Stimulated activated CD8-positive, alpha-beta memory T cell treated with anti-CD3 and anti-CD28 coated beads, Interleukin-7, amount 100 ng/mL, for 24 hours (primary cell): ENCODE measurements around the gene ZNF584.
A peak's percentile ranks its signal among the peaks of the same experiment; 100 is the strongest.
"Not testable (repeated sequence)": the region's sequence is repeated elsewhere in the genome, so short reads cannot be mapped to it uniquely, and the experiment has no call there.

Experiments
- DNase-seq: peaks from one replicate; pipeline ENCODE4 v3.0.0-alpha.2; 2020; ENCODE audit warnings: low read depth

ZNF584 gene

DNA sequence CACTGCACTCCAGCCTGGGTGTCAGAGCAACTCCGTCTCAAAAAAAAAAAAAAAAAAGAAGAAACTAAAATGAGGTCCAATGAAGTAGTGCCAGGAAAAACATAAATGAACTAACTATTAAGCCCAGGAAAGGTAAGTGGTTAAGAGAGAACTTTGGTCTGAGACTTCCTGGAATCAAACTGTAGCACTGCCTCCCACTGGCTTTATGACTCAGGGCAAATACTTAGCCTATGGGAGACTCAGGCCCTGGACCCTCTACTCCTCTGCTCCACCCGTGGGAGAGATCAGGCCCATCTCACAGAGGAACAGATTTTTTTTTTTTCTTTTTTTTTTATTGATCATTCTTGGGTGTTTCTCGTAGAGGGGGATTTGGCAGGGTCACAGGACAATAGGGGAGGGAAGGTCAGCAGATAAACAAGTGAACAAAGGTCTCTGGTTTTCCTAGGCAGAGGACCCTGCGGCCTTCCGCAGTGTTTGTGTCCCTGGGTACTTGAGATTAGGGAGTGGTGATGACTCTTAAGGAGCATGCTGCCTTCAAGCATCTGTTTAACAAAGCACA, 4.5 kb upstream of the ZNF584 start:
- DNase-seq = not testable (repeated sequence)

DNA sequence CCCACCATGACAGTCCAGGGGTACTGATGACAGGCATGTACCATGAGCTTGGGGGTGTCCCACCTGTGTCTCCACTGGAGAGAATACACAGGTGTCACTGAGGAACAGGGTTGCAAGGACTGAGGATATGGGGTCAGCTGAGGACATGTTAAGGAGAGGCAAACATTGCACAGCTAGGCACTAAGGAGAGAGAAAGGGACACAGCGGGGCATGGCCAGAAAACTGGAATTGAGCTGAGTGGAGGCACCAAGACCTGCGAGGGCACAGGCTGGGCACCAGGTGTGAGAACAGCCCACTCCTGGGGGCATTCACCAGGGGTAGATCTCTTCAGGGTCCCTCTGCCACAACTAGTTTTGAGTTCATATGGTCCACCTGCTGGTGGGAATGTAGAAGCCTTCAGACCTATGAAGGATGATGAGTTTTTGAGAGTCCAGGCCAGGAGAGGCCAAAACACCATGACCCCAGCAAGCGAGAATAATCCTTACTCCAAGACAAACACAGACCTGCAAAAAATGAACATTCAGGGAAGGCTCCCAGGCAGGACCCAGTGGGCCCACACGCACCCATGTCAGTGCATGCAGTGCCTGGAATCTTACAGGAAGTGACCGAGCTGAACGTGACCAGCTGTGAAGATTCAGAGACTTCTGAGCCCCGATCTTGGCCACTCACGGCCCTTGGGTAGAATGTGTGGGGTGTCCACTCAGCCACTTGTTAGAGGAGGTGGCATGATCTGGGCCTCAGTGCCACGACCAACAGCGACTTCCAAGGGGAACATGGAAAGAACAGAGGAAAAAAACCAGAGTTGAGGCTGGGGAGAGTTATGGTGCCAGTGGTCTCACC, 1.4 kb upstream of the ZNF584 start:
- DNase-seq = no peak

- DNase-seq = no peak
Measured at GRCh38 chr19:58407658-58408151, 744 bp upstream of the ZNF584 start.

DNA sequence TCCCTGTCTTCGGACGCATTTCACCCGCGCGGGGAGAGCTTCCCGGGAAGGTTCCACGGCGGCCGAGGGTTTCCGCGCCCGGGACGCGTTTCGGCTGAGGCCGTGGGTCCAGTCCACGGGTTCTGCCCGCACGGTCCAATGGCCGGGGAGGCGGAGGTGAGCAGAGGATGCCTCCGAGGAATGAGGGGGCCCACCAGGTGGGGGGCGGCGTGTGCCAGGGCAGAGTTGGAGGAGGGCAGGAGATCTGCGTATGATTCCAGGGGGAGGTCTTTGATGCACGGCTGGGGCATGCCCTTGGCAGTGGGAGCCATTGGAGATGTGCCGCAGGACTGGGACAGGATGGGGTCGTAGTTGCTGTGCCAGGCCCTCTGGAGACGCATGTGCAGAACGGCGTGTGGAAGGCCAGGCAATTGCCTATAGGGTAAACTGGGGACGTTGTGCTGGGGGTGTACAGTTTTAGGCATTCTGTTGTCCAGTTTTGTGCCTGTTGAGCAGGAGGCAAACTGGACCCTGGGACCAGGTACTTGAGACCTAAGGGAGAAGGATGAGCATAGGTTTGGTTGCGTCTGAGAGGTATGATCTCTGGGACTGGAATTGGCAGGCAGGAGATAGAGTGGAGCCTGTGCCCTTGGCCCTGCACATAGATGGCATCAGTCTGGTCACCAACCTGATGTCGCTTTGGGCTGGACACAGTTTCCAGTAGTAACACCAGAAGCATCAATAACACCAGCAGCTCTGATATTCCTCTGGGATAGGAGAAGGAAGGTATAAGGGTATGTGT, 751 bp downstream of the ZNF584 start:
- DNase-seq = no peak

DNA sequence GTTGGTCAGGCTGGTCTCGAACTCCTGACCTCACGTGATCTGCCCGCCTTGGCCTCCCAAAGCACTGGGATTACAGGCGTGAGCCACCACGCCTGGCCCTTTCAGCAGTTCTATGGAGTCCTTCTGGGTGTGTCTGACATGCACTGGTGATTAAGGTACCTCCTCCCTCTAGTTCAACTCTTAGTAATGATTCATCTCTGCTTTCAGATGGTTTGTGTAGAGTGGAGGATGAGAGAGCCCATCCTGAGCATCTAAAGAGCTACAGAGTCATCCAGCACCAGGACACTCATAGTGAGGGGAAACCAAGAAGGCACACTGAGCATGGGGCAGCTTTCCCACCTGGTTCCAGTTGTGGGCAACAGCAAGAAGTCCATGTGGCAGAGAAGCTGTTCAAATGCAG, 8.2 kb downstream of the ZNF584 start:
- no peak for DNase-seq

DNA sequence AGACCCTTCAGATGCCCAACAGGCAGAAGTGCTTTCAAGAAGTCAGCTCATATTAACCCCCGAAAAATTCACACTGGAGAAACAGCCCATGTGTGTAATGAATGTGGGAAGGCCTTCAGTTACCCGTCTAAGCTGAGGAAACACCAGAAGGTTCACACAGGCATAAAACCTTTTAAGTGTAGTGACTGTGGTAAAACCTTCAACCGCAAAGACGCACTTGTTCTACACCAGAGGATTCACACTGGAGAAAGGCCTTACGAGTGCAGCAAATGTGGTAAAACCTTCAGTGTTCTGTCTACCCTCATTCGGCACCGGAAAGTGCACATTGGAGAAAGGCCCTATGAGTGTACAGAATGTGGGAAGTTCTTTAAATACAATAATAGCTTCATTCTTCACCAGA, 8.6 kb downstream of the ZNF584 start:
- no peak for DNase-seq

DNA sequence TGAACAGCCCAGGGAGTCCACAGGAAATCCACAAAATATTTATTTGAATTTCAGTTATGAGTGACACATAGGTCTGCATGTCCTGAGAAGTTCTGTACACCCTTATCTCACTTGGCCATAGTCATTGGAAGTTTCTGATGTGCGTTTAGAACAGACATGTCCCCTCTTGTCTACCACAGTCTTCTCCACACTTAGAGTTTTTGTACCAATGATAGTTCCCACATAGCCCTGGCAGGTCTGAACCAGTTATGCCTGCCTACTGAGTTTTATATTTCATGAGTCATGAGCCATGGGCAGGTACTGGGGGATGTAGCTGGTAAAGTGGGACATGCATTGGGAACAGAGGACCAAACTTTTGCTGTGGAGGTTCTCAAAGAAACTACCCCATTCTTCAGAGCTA, 20.2 kb downstream of the ZNF584 start:
- no peak for DNase-seq

DNA sequence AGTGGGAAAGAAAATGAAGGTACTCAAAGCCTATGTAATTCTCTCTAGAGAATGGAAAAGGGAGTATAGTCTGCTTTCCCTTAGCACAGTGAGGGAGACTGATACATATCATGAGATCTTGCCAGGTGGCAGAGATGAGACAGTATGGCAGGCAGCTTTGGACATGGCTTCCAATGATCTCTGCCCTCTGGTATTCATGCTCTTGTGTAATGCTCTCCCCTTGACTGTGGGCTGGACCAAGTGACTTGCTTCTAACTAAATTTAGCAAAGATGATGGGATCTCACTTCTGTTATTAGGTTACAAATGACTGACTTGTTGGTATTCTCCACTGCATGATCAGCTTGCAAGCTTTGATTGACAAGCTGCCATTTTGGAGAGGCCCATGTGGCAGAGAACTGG, 21.3 kb downstream of the ZNF584 start:
- DNase-seq = no peak

GRCh38 chr19:58434217-58434616, 25.8 kb downstream of the ZNF584 start:
- no peak for DNase-seq

DNA sequence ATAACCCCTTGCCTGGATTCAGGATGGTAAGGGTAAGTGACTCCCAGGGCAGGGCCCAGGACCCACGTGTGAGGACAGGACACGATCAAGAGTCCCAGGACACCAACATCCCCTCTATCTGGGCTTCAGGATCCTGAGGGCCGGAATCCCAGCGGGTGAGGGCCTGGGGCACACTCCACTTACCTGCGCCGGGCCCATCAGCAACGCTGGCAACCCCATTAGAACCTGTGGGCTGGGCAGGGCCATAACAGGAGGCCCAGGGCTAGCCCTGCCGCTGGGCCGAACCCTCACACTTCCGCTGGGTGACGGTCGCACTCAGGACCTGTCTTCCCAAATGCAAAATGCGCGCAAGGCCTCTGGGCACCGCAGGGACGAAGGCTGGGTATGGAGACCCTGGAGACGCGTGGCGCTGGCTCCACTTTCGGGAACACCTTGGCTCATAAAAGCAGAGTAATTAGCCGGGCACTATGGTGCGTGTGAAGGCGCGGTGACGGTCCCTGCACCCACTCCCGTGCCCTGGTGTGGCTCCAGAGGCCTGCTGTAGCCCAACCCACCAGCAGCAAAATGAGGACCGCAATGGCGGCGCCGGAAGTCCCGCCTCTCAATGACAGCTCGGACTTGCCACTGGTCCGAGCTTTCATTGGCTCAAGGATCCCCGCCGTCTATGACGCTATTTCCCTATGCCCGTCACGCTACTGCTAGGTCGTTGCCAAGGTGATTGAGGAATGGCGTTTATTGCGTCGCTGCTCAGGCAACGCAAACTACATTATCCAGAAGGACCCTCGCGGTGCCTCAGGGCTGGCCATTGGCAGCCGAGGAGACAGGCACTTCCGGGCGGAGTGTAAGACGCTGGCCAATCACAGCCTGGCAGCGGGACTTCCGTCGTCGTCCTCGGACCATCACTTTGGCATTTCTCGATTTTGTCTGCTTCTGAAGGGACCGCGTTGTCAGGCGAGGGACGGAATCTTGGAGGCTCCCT, 31.4 kb downstream of the ZNF584 start, which contains the start of gene ZNF132:
ZNF132 (minus strand) TSS at position 578 of the 979 bp plus-strand sequence; CDS start at position 246, 332 bp downstream.
- DNase-seq = peak; percentile 84

DNA sequence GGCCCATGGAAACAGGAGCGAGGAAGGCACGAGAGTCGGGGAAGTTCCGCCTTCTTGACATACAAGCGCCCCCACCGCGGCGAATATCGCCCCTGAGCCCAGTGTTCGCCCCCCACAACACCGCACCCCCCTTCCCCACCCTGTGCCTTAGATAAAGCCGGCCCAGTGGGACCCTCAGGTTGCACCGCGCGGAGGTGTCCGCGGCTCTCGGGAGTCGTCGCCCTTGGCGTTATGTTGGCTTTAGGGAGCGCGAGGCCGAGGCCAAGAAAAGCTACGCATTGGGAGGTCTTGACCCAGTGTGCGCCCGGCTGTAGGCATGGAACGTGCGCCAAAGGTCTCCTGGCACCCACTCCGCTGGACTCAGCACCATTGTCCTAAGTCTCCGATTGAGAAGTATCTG, 32.1 kb downstream of the ZNF584 start:
- no peak for DNase-seq

- DNase-seq = not testable (repeated sequence)
Measured at GRCh38 chr19:58442986-58443385, 34.5 kb downstream of the ZNF584 start.

DNA sequence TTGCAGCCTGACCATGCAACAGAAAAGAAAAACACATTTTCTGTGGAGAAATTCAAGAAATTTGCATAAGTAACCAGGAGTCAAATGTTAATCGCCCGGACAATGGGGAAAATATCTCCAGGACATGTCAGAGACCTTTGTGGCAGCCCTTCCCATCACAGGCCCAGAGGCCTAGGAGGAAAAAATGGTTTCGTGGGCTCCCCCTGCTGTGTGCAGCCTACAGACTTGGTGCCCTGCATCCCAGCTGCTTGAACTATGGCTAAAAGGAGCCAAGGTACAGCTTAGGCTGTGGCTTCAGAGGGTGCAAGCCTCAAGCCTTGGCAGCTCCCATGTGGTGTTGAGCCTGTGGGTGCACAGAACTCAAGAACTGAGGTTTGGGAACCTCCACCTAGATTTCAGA, 40.4 kb downstream of the ZNF584 start:
- DNase-seq = not testable (repeated sequence)

DNA sequence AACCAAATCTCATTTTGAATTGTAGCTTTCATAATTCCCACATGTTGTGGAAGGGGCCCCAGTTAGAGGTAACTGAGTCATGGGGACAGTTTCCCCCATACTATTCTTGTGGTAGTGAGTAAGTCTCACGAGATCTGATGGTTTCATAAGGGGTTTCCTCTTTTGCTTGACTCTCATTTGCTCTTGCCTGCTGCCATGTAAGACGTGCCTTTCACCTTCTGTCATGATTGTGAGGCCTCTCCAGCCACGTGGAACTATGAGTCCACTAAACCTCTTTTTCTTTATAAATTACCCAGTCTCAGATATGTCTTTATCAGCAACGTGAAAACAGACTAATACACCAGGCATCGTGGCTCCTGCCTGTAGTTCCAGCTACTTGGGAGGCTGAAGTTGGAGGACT, 41.5 kb downstream of the ZNF584 start:
- DNase-seq = not testable (repeated sequence)

GRCh38 chr19:58450856-58451357, 42.5 kb downstream of the ZNF584 start:
- no peak for DNase-seq

- peak; percentile 93 for DNase-seq
Measured at GRCh38 chr19:58451358-58452101, 43.1 kb downstream of the ZNF584 start, which contains the start of gene ZNF324B. ZNF324B (plus strand) TSS chr19:58451622; CDS start chr19:58453702, 2,080 bp downstream.

DNA sequence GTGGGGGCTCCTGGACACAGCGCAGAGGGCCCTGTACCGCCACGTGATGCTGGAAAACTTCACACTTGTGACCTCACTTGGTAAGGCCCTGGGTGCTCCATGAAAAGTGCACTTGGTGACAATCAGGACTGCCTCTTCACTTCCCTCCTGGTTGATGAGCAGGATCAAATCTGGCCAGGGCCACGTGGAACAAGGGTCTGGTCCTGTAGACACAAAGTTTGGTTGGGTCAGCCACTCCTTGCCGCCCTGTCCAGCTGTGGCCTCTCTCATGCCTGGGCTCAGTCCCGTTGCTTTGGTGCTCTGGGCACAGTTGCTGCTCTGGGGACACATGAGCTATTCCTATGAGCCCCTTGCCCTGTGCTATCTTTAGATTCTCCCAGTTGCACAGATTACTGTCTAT, 45.3 kb downstream of the ZNF584 start:
- DNase-seq = no peak

- DNase-seq = no peak
Measured at GRCh38 chr19:58455306-58455705, 46.9 kb downstream of the ZNF584 start.

DNA sequence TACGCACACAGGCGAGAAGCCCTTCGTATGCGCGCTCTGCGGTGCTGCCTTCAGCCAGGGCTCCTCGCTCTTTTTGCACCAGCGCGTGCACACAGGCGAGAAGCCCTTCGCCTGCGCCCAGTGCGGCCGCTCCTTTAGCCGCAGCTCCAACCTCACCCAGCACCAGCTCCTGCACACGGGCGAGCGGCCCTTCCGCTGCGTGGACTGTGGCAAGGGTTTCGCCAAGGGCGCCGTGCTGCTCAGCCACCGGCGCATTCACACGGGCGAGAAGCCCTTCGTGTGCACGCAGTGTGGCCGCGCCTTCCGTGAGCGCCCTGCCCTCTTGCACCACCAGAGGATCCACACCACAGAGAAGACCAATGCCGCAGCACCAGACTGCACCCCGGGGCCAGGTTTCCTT, 47.7 kb downstream of the ZNF584 start:
- DNase-seq = no peak

DNA sequence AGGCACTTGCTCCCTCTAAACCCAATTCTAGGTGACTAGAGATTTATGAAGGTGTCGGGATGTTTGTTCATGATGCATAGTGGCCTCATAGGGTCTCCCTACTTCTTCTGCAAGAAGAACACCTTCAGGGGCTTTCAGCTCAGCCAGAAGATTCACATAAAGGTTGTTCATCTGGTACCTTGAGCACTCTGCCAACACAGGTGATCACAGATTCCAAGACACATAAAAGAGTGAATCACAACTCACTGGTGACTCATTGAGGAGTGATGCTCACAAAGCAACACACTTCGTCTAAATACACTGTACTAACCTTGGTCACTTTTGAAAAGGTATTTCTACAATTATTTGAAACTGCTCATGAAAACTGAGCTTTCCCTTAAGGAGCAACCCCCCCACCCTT, 51.6 kb downstream of the ZNF584 start:
- no peak for DNase-seq
